Spleen (tissue), 7 donors: ENCODE data around the gene ZNF708.
"Not testable (repeated sequence)": the region's sequence is repeated elsewhere in the genome, so short reads cannot be mapped to it uniquely, and the experiment has no call there.

Experiments
- CTCF ChIP-seq, 11 experiments: fragments of 200-600 bp in 7 of 11; fragments of 450-650 bp in 4 of 11; sonication (generic) in 4 of 11; IDR thresholded peaks in 8 of 11; conservative IDR thresholded peaks in 3 of 11; 1 replicate in 7 of 11; 2 replicates in 4 of 11; pipeline versions ENCODE4 v1.4.0 to v1.8.0; 2016 to 2021; ENCODE audit warnings: antibody characterized with exemption in 11 of 11, inconsistent platforms in 4 of 11, mild to moderate bottlenecking in 1 of 11
- POLR2A ChIP-seq, 3 donors: fragments of 450-650 bp; IDR thresholded peaks; one replicate each; pipeline ENCODE4 v1.5.1; 2017; ENCODE audit warnings: antibody characterized with exemption in 3 of 3, mild to moderate bottlenecking in 1 of 3
- donor health status: DM: no; HTN: no; CAD: no; lungs with moderate emphysema.
- donor health status: DM: no; HTN: no; CAD: no.
- donor health status: DM: no; HTN: no; CAD: no.

- not testable (repeated sequence) for TF ChIP-seq CTCF (IDR thresholded peaks at IDR 0.05 in 8 of 11, conservative IDR thresholded peaks at IDR 0.05 in 3 of 11); POLR2A (IDR thresholded peaks at IDR 0.05)
Observed at GRCh38 chr19:21260848-21261381, 68.3 kb downstream of the ZNF708 start.
